Measurements from ENCODE around the gene ITGA7. TPM values are rescaled to one million over a fixed set of nuclear protein-coding genes. Genes with fewer than 3 reads are reported as not detected.
A peak's percentile ranks its signal among the peaks of the same experiment; 100 is the strongest.

ITGA7 gene
- total RNA-seq, 2 donors from 2014 or later: 11.4 to 52.1 TPM

DNA sequence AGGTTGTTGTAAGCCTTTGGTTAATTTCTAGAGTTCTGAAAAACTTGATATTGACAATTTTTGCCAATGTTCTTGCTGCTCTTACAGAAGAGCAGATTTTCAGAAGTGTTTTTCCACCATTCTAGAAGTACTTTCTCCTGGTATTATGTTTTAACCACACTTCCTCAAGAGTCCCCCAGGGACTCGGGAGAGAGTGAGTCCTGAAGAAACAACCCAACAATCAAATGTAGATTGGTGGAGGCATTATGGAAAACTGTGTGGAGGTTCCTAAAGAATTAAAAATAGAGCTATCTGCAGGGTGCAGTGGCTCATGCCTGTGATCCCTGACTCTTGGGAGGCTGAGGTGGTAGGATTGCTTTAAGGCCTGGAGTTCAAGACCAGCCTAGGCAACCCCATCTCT lies 44.3 kb downstream of the ITGA7 start:
- no peak for ATAC-seq
- H3K27ac ChIP-seq: no peak overlapping the region
- H3K27me3 ChIP-seq: peaks cover 0 to 3% of the 10 kb centered on the region in 2 donors
- DNase-seq: no peak
- intact Hi-C loops (cut with DNase I): no loop called here
- TF ChIP-seq, protein P1, sequence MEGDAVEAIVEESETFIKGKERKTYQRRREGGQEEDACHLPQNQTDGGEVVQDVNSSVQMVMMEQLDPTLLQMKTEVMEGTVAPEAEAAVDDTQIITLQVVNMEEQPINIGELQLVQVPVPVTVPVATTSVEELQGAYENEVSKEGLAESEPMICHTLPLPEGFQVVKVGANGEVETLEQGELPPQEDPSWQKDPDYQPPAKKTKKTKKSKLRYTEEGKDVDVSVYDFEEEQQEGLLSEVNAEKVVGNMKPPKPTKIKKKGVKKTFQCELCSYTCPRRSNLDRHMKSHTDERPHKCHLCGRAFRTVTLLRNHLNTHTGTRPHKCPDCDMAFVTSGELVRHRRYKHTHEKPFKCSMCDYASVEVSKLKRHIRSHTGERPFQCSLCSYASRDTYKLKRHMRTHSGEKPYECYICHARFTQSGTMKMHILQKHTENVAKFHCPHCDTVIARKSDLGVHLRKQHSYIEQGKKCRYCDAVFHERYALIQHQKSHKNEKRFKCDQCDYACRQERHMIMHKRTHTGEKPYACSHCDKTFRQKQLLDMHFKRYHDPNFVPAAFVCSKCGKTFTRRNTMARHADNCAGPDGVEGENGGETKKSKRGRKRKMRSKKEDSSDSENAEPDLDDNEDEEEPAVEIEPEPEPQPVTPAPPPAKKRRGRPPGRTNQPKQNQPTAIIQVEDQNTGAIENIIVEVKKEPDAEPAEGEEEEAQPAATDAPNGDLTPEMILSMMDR (IDR thresholded peaks at IDR 0.05): no peak
- no peak for TF ChIP-seq POLR2A (IDR thresholded peaks at IDR 0.05)
- H3K4me3 ChIP-seq: no peak overlapping the region
- 55 to 60% methylated on average over 1 of the region's 1 CpG for WGBS, 2 donors
- no peaks in the 10 kb centered on the region for H3K36me3 ChIP-seq (replicated peaks in 1 of 2; ENCODE audit: insufficient read depth in 1 of 2, low read depth in 2 of 2)
- no peaks in the 10 kb centered on the region for H3K4me1 ChIP-seq
- H3K9me3 ChIP-seq: no peaks in the 10 kb centered on the region

DNA sequence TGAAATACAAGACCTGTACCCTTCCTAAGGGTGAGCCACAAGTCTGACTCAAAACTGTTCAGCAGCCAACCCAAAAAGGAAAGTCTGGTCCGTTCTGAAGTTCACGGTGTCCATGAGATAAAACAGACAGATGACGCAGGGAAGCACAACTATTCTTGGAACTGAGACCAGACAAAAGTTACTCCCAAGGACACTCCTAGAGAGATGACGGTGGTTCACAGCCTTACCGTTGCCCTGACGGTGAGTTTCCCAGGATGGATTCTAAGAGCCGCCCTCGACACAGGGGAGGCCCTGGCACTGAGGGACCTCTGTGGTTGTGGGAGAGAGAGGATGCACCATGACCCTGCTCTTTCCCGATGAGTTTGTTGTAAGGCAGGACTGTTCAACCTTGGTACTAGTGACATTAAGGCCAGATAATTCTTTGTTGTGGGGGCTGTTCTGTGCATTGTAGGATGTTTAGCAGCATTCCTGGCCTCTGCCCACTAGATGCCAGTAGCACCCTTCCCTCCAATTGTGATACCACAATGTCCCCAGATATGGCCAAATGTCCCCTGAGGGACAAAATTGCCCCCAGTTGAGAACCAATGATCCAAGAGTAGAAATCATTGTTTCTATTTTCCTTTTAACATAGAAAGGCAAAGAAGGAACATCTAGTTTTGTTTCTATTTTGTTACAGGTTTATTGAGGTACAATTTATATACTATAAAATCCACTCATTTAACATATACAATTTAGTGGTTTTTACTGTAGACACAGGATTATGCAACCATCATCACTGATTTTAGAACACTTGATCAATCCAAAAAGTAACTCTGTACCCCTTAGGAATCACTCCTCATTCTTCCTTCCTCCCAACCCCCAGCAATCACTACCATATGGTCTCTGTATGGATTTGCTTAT lies 48.0 kb downstream of the ITGA7 start:
- Histone ChIP-seq H3K4me1 (peaks cover 4% of the 10 kb centered on the region), H3K9me3 (no peaks in the 10 kb centered on the region), H3K36me3 (replicated peaks in 1 of 2; ENCODE audit: insufficient read depth in 1 of 2, low read depth in 2 of 2) (no peaks in the 10 kb centered on the region), H3K27ac (no peak overlapping the region), H3K27me3 (peaks cover 0 to 3% of the 10 kb centered on the region in 2 donors), H3K4me3 (no peak overlapping the region)
- WGBS, 2 donors: 50 to 51% methylated on average over 9 of the region's 9 CpGs
- intact Hi-C loops (cut with DNase I): no loop called here
- TF ChIP-seq, protein P1 (IDR thresholded peaks at IDR 0.05): peak in 4 of 7 experiments; percentile 30 to 46 (median 40)
- no peak for TF ChIP-seq POLR2A (IDR thresholded peaks at IDR 0.05)
- ATAC-seq (peak; percentile 21), DNase-seq (peak in 2 of 4 donors; percentile 22 to 24)

DNA sequence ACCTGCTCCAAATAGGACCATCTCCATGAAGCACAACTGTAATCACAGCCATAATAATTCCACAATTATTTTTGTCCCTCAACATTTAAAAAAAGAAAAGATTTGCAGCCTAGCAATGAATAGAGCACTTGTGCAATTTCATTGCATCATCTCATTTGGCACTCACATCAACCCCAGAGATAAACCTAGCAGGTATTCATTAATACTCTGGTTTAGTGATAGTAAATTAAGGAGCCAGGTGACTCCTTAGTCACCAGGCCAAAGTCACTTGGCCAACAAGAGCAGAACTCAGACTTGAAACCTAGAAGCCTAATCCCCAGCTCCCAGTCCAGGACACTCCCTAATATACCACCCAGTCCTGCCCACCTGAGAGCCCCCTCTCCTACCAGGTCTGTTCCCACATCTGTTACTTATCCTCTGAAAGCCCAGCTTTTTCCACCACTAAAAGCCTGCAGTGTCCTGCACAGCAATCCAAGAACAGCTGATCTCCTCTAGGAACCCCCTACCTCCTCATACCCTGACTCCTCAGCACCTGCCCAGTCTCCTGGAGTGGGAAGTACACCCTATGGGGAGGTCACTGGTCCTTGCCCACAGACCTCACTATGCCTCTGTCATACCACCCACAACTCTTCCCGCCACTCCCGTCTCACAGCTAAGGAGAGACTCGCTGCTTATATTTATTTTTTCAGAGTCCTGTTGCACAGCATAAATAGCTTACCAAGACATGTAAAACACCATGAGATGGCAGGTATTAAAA lies 48.9 kb downstream of the ITGA7 start:
- intact Hi-C loops (cut with DNase I): no loop called here
- Histone ChIP-seq H3K4me3 (no peak overlapping the region), H3K27ac (no peak overlapping the region), H3K4me1 (peaks cover 4% of the 10 kb centered on the region), H3K27me3 (peaks cover 0 to 3% of the 10 kb centered on the region in 2 donors), H3K36me3 (replicated peaks in 1 of 2; ENCODE audit: insufficient read depth in 1 of 2, low read depth in 2 of 2) (no peaks in the 10 kb centered on the region), H3K9me3 (no peaks in the 10 kb centered on the region)
- DNase-seq (no peak), ATAC-seq (no peak)
- 68% methylated on average over 3 of the region's 3 CpGs for WGBS, 2 donors
- TF ChIP-seq, protein P1 (IDR thresholded peaks at IDR 0.05): no peak
- TF ChIP-seq POLR2A (IDR thresholded peaks at IDR 0.05): no peak

DNA sequence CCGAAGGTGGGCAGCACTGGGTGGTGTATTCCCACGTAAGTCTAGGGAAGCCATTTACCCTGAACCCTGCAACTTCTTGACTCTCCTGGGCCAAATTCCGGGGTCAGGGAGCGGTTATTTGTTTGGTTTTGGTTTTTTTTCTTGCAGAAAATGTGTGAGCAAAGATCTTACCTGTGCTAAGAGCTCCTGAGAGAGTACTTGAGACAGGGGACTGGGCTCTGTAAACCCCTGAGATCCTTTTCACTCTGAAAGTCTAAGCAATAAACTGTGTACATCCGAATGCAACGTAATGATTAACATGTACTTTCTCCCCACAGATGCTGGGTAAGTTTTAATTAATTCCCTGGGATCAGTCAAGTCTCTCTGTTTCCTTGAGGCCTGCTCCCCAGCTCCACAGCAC lies 49.5 kb downstream of the ITGA7 start:
- no peak overlapping the region for H3K27ac ChIP-seq
- intact Hi-C loops (cut with DNase I): no loop called here
- peaks cover 4% of the 10 kb centered on the region for H3K4me1 ChIP-seq

More for the DNA sequence above, 49.5 kb downstream of the ITGA7 start:
- Histone ChIP-seq H3K9me3 (no peaks in the 10 kb centered on the region), H3K27me3 (peaks cover 0 to 3% of the 10 kb centered on the region in 2 donors), H3K36me3 (replicated peaks in 1 of 2; ENCODE audit: insufficient read depth in 1 of 2, low read depth in 2 of 2) (no peaks in the 10 kb centered on the region), H3K4me3 (no peak overlapping the region)
- no peak for DNase-seq
- TF ChIP-seq, protein P1 (IDR thresholded peaks at IDR 0.05): no peak
- TF ChIP-seq POLR2A (IDR thresholded peaks at IDR 0.05): no peak
- ATAC-seq: no peak
- WGBS, 2 donors: 59 to 77% methylated on average over 6 of the region's 6 CpGs
